WI38 (cell line): ENCODE measurements around the gene CLDN9.

Experiments used
- H3K4me3 ChIP-seq: 2 replicates; pipeline ENCODE4 v1.5.1; 2011; ENCODE audit warnings: low read depth, mild to moderate bottlenecking, control low read depth, low read length
- CTCF ChIP-seq: IDR thresholded peaks from 2 replicates; pipeline ENCODE4 v1.5.1; 2012; ENCODE audit warnings: low read depth, mild to moderate bottlenecking, control low read depth, low read length

CLDN9 gene

GRCh38 chr16:2981899-2982250 is 30.8 kb upstream of the CLDN9 start:
- no peak for TF ChIP-seq CTCF
- no peak overlapping the region for H3K4me3 ChIP-seq

- no peak overlapping the region for H3K4me3 ChIP-seq
- no peak for TF ChIP-seq CTCF
Measured at GRCh38 chr16:2982402-2982801, 30.3 kb upstream of the CLDN9 start.

DNA sequence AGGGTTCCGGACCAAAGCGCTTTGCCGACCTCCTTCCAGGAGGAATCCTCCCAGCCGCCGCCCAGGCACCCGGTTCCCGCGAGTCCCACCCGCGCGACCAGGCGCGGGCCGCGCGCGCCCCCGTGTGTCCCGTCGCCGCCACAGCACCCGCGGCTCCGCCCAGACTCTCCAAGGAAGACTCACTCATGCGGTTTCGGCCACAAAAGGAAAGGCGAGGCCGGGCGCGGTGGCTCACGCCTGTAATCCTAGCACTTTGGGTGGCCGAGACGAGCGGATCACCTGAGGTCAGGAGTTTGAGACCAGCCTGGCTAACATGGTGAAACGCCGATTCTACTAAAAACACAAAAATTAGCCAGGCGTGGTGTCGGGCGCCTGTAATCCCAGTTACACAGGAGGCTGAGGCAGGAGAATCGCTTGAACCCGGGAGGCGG is 29.0 kb upstream of the CLDN9 start:
- TF ChIP-seq CTCF = peak; percentile 76
- H3K4me3 ChIP-seq = peak overlapping the region; percentile 37

GRCh38 chr16:2985462-2985861 is 27.3 kb upstream of the CLDN9 start:
- no peak for TF ChIP-seq CTCF
- H3K4me3 ChIP-seq = no peak overlapping the region

DNA sequence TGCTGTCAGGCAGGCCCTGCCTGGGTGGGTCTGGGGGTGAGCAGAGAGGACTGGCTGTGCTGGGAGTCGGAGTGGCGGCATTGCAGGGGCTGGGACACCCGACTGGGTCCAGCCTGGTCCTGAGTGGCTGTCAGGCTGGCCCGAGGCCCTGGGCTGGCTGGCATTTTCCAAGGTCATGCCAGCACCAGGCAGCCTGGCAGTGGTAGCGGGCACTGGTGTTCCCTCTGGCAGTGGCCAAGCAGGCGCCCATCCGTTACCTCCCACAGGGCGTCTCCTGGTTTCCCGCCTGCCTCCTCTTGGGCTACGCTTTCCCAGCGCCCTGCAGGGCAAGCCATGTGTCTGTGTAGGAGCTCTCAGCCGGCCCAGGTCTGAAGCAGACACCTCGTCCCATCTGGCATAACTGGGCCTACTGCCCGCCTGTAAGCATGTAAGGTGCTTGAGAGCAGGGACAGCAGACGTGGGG is 26.8 kb upstream of the CLDN9 start:
- H3K4me3 ChIP-seq = no peak overlapping the region
- TF ChIP-seq CTCF = no peak

DNA sequence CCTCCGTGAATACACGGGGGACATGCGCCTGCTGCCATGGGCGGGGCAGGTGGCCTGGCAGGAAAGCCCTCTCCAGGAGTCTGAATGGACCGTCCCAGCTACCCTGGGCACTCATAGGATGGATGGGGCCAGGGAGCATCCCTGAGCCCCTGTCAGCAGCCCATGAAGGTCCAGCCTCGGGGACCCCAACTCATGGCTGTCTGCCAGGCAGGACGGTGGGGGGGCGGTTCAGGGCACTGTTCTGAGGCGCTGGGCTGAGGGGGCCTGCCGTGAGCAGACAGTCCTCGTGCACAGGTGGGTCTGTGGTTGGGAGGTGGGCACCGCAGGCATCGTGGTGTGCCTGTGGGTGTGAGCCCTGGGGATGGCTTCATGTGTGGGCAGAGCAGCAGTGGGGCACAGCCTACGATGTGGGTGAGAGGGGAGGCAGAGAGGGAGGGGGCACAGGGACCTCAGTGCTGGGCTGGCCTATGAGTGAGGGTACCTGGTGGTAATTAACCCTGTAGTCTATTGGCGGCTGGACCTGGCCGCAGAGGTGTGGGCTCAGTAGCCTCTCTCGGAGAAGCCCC is 26.0 kb upstream of the CLDN9 start:
- no peak overlapping the region for H3K4me3 ChIP-seq
- TF ChIP-seq CTCF = no peak

- no peak for TF ChIP-seq CTCF
- no peak overlapping the region for H3K4me3 ChIP-seq
Measured at GRCh38 chr16:2987286-2987685, 25.4 kb upstream of the CLDN9 start.
